EL (cell line): ENCODE measurements around the gene ETS1.

Experiments
- DNase-seq: peaks from one replicate; pipeline ENCODE4 v3.0.0-alpha.2; 2016

Gene ETS1

GRCh38 chr11:128517451-128518230, 69.7 kb downstream of the ETS1 start:
- DNase-seq = peak; percentile 87

DNA sequence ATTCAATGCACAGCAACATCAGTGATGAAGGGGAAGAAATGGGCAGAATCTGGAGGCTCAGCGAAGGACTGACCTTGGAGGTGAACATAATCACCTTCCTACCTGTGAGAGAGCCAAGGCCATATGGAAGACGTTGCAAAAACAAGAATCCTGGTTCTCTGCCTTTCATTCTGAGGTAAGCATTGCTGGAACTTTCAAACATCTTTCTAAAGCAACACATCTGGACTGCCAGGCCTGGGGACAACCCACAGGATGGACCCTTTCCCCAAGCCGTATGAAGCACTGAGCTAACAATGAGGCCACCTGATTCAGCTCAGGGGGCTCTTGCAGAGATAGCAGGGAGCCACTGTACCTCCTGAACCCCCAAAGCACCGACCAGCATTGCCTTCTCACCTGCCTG, 70.5 kb downstream of the ETS1 start:
- peak; percentile 1 for DNase-seq

GRCh38 chr11:128515826-128516778, 71.3 kb downstream of the ETS1 start:
- DNase-seq = peak; percentile 1

DNA sequence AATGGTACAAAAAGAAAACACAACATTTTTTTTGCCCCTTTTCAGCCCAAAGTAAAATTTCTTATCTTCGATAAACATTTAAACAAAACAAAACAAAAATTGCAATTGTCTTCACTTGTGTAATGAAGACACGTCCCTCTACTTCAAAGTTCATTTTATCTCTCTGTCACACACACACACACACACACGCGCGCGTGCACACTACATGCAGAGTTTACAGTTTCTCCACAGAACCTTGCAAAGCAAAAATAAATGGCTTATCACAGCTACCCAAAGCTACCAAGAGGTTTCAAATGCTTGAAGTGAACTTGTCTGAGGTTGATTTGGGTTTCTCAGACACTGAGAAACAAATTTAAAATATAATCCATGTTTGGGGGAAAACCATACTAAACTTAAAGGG, 72.3 kb downstream of the ETS1 start:
- DNase-seq = peak; percentile 1

GRCh38 chr11:128513915-128514681, 73.3 kb downstream of the ETS1 start:
- peak; percentile 25 for DNase-seq

DNA sequence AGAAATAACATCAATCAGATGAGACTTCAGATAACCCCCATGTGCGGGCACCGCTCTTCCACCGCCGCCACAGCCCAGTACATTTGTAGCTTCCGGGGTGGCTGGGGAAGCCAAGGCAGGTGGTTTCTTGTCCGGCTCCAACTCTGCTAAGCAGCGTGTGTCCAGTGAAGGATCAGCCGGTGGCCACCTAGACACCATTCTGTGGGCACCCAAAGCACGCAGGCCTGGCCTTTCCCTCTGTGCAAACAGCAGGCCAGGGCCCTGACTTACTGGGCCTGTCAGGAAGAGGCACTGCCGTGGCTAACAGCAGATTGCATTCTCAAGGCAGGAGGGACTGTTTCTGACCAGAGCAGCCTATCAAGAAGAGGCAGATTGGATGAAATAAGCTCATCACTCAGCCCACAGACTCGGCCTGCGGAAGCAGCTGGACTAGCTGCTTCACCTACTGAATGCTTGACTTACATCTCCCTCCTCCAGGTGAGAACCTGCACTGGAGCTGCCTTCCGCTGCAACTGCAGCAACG, 74.8 kb downstream of the ETS1 start:
- DNase-seq = no peak

DNA sequence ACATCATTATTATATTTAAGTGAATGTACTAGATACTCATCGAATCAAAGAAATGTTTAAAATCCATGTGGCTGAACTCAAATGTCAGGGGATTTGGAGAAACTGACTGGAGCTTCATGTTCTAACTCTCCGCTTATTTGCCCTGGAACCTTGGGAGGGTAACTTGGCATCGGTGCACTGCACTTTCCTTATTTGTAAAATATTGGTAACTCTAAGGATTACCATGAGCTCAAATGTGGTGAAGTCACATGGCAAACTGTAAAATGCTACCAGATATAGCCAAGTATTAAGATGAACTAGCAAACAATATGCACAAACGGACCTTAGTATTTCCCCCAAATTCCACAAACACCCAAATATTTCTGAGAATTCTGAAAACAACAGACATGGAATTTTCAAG, 75.6 kb downstream of the ETS1 start:
- no peak for DNase-seq

DNA sequence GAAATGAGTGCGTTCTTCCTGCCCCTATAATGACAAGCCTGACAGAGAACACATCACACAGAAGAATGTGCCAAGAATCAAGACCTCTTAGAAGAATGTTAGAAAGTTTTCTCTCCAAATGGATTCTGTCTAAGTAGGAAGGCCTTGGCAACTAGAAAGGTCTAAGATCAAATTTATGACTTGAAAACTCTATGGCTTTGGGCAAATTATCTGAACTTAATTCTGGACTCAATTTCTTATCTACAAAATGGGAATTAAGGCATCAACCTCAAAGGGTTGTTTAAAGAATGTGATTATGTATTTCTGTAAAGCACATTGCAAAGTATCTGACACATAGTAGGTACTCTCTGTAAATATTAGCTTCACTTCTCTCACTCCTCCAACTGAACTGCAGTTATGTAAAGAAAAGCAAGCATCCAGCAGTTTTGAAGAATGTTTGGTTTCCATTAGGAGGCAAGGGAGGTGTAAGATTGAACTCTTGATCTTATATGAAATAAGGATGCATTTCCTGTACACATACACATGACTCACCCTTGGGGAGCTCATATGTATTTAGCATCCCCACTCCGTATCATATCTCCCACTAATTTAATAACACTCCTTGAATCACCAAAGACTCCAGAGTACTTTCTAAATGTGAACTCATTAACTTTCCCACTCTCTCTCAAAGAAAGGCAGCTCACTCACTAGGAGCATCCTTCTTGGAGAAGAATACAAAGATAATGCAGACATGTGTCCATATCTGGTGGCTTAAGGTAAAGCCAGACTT, 77.6 kb downstream of the ETS1 start:
- peak; percentile 77 for DNase-seq

- peak; percentile 60 for DNase-seq
Measured at GRCh38 chr11:128508770-128509510, 78.4 kb downstream of the ETS1 start.

DNA sequence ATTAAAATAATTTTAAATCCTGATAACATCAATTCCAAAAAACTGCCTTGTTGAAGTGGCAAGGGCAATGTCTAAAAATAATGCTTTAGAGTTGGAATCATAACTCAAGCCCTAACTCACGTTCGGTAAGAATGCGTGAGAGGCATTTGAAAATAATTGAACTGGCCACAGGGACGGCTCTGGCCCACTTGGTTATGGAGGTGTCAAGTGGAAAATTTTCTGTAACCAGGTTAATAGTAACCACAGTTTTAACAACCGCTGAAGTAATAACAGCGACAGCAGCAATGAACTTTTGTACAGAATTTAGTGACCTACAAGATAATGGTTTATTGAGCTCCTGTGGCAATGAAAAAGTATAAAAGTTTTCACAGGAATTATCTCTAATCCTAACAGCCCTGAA, 79.4 kb downstream of the ETS1 start:
- no peak for DNase-seq

DNA sequence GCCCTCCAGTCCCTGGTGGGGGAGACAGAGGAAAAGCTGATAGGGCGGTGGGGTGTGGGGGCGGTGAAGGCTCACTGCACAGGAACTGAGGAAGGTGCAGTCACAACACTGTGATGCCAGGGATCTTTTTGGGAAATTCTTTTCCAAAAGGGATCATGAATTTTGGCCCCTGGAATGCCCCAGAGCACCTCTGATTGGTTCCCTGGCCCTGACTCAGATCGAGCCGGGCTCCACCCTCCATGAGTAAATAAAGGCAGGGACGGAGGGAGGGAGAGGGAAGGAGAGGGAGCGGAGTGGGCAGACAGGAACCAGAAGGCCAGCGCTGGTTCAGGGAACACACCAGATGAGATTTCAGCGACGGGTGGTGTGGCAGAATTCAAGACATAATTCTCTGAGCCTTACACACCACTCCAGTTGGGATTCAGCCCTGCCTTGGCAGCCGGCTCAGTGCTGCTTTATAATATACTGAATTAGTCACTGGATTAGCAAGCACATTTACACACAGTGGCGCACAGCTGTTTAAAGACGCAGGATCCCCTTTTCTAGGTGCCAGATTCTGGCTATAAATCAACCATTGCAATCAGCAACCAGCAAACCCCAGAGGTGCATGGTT, 80.3 kb downstream of the ETS1 start:
- peak; percentile 96 for DNase-seq

DNA sequence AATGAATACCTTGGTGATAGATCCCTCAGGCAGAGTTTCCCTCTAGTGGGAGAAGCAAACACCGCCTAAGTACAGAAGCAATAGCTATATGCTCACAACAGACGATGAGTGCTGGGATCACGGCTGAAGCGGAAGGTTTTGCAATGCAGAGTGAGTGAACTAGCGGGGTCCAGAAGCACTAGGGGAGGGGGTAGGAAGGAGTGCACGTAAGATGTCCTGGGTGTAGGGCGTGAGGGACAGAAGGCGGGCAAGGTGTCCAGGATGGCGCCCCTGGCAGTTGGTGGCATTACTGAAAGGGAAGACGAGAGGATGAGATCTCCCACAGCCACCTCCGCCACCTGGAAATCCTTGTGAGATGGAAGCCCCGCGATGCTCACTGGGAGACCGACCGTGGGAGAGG, 81.0 kb downstream of the ETS1 start:
- no peak for DNase-seq

DNA sequence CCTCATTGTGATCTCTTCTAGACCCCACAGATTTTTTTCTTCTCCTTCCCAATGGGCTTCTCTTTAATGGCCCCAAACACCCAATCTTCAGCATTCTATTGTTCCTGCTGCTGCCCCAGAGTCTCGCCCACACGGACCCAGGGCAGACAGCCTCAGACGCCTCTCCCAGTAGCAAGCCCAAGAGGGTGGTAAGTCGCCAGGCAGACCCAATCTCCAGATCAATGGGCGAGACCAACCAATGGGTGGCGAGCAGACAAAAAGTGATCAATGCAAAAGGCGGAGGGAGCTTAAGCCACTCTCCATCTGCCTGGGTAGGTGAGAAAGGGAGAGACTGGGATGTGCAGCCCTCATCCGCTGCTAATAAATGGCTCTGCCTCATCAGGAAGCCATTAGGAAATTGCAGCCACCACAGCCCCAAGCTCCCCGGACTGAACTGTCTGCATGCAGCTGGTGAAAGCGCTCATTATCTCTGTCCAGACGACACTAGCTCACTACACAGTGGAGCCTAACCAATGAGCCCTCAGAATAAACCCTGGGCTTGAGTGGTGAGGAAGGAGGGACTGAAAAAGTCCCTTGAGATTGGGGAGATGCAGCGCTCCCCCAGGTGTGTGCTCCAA, 81.8 kb downstream of the ETS1 start:
- no peak for DNase-seq

GRCh38 chr11:128504486-128504885, 82.9 kb downstream of the ETS1 start:
- no peak for DNase-seq

DNA sequence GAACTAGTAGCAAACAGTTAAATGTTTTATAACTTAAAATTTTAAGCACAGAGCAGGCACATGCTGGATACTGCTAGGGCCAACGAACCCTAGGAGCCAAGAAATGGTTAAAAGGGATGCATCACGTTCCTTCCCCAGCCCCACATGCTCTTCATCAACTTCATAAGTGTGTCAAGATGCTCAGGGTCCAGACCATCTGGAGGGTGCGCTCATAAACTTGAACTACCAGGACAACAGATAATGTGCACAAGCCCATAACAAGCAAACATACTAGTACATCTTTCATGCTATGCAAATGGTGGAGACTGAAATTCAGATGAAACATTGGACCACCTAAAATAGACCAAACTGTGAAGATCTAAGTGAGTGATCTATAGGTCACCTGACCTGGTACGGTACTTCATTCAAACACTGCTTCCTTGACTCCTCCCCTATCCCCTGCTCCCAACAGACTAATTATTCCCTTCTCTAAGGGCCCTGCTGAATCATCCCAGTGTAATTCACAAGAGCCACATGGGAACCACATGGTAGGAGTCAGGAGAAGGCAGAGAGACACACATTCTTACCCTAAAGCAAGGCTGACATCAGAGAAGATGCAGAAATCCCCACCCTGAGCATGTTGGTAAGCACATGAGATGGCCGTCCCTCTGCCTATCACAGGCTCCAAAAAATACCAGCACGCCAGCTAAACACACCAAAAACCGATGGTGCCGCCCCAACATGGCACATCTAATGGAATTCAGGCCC, 83.9 kb downstream of the ETS1 start:
- DNase-seq = peak; percentile 99

DNA sequence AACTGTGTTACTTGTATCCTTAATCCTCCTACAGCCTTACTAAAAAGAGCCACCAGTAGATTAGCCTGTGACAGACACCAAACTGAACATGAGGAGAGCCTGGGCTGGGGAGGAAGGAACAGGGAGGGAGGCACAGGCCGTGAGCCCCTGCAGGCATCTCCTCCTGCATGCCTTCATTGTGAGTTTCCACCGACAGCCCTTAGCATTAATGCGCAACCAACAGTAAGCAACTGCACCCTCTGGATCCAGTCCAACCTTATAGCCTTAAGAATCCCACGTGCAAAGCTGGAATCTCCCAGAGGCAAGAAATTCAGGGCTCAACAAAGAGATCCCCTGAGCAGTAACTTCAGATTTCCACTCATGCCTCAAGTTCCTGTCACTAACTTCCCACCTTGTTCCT, 84.6 kb downstream of the ETS1 start:
- peak; percentile 99 for DNase-seq

GRCh38 chr11:128501632-128502549, 85.5 kb downstream of the ETS1 start:
- peak; percentile 73 for DNase-seq

- DNase-seq = no peak
Measured at GRCh38 chr11:128501008-128501407, 86.3 kb downstream of the ETS1 start.

DNA sequence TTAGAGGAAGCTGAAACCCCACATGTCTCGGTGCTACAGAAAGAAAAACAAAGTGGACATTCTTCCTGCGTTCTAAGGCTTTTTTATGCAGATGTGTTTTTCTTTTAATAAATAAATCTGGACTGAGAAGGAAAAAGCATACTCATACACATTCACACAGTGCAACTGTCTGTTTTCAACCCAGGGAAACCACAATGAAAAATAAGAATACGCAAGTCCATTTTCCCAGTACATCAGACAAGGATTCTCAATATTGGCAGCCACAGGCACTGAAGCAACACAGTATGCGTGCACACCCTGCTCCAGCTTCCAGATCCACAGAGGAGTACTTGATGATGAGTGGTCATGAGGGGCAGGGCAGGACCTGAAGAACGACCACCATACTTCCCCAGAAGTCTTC, 86.9 kb downstream of the ETS1 start:
- no peak for DNase-seq
